Brain microvascular endothelial cell (primary cell): ENCODE measurements around the gene EMC10.

Source experiments
- DNase-seq: peaks from one replicate; pipeline ENCODE4 v3.0.0-alpha.2; 2020
- H3K27ac ChIP-seq: fragments of 250-450 bp; sonication (Bioruptor Pico); 2 replicates; pipeline ENCODE4 v1.5.1; 2020; ENCODE audit warnings: mild to moderate bottlenecking, moderate library complexity
- H3K27me3 ChIP-seq: fragments of 250-450 bp; sonication (Bioruptor Pico); replicated peaks from 2 replicates; pipeline ENCODE4 v1.5.1; 2020; ENCODE audit warnings: mild to moderate bottlenecking
- H3K36me3 ChIP-seq: fragments of 250-450 bp; sonication (Bioruptor Pico); replicated peaks from 2 replicates; pipeline ENCODE4 v1.5.1; 2020; ENCODE audit warnings: mild to moderate bottlenecking
- H3K4me3 ChIP-seq: 2 replicates; pipeline ENCODE4 v1.5.1; 2011; ENCODE audit warnings: low read depth, mild to moderate bottlenecking, control low read depth, low read length, moderate library complexity
- CTCF ChIP-seq: IDR thresholded peaks from 2 replicates; pipeline ENCODE4 v1.5.1; 2011; ENCODE audit warnings: low read depth, mild to moderate bottlenecking, moderate library complexity, low read length, control low read depth, inconsistent platforms; ENCODE audit errors: missing control alignments
- in situ Hi-C: cut with HindIII; loops from 2 replicates; pipeline ENCODE4 v1.10.0; 2017; ENCODE audit warnings: low sequenced_read_pairs, low pct_ligation_motif_present

EMC10 gene

GRCh38 chr19:50476224-50476906 is at the start of gene EMC10, which contains the start of gene GARIN5A:
Gene EMC10, plus strand, starts transcription at chr19:50476507. Its CDS starts 38 bp downstream, at chr19:50476545.
Gene GARIN5A, minus strand, starts transcription at chr19:50476848. Its CDS starts 460 bp downstream, at chr19:50476388.
- TF ChIP-seq CTCF, result no peak
- H3K27me3 ChIP-seq, result no peaks in the 10 kb centered on the region
- in situ Hi-C loops, result no loop called here
- H3K36me3 ChIP-seq, result peaks cover 10% of the 10 kb centered on the region
- peak within 1 kb of the TSS; percentile 87 for H3K4me3 ChIP-seq
- H3K27ac ChIP-seq, result peak within 1 kb of the TSS; percentile 10
- peak; percentile 92 for DNase-seq

- no peak overlapping the region for H3K27ac ChIP-seq
- peaks cover 8% of the 10 kb centered on the region for H3K27me3 ChIP-seq
- no peak for TF ChIP-seq CTCF
- no peaks in the 10 kb centered on the region for H3K36me3 ChIP-seq
- DNase-seq, result no peak
- in situ Hi-C loops, result no loop called here
- peak overlapping the region; percentile 24 for H3K4me3 ChIP-seq
These were observed 48.9 kb upstream of the EMC10 start for GRCh38 chr19:50427318-50427925.

DNA sequence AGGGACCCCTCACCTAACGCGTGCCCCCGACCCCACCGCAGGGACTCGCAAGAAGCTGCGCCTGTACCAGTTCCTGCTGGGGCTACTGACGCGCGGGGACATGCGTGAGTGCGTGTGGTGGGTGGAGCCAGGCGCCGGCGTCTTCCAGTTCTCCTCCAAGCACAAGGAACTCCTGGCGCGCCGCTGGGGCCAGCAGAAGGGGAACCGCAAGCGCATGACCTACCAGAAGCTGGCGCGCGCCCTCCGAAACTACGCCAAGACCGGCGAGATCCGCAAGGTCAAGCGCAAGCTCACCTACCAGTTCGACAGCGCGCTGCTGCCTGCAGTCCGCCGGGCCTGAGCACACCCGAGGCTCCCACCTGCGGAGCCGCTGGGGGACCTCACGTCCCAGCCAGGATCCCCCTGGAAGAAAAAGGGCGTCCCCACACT is 48.3 kb upstream of the EMC10 start:
- Histone ChIP-seq H3K4me3 (peak overlapping the region; percentile 24), H3K27ac (no peak overlapping the region), H3K27me3 (peaks cover 14% of the 10 kb centered on the region), H3K36me3 (no peaks in the 10 kb centered on the region)
- in situ Hi-C loops, result no loop called here
- no peak for TF ChIP-seq CTCF
- DNase-seq, result peak; percentile 73

DNA sequence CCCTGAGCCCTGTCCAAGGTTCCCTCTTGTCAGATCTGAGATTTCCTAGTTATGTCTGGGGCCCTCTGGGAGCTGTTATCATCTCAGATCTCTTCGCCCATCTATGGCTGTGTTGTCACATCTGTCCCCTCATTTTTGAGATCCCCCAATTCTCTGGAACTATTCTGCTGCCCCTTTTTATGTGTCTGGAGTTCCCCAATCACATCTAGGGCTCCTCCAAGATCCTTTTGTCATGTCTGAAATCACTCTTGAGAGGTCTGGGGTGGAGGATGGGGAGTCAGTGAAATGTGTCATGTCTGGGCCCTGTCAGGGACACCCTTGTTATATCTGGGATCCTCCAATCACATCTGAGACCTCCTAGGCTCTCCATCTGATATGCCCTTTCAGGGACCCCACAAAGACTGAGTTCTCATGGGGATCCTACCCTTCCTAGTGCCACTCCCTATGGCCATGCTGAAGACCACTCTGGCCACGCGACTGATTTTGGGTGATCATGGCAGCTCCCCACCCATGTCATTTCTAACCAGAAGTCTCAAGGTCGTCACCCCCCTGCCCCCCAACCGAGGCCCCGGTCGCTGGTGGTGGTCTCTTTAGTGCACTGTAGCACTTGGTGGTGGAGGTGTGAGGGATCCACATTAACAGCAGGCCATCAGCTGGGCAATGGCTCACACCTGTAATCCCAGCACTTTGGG is 47.4 kb upstream of the EMC10 start:
- no peak for DNase-seq
- Histone ChIP-seq H3K27ac (no peak overlapping the region), H3K4me3 (no peak overlapping the region), H3K27me3 (peaks cover 19% of the 10 kb centered on the region), H3K36me3 (no peaks in the 10 kb centered on the region)
- in situ Hi-C loops, result no loop called here
- no peak for TF ChIP-seq CTCF

- no peaks in the 10 kb centered on the region for H3K36me3 ChIP-seq
- in situ Hi-C loops, result no loop called here
- DNase-seq, result no peak
- H3K27me3 ChIP-seq, result peaks cover 22% of the 10 kb centered on the region
- H3K27ac ChIP-seq, result no peak overlapping the region
- no peak overlapping the region for H3K4me3 ChIP-seq
- TF ChIP-seq CTCF, result no peak
These were observed 45.4 kb upstream of the EMC10 start for GRCh38 chr19:50430888-50431342.
